Mesodermal cell (in vitro differentiated cells): ENCODE results near the gene TNFAIP2.
A peak's percentile ranks its signal among the peaks of the same experiment; 100 is the strongest.

Experiments
- H3K27ac ChIP-seq: 2 replicates; pipeline ENCODE4 v1.7.0; 2013; ENCODE audit warnings: mild to moderate bottlenecking, low read depth, low read length, moderate library complexity; ENCODE audit not compliant: severe bottlenecking
- H3K36me3 ChIP-seq: 2 replicates; pipeline ENCODE4 v1.7.1; 2013; ENCODE audit warnings: mild to moderate bottlenecking, low read length, moderate library complexity; ENCODE audit not compliant: control insufficient read depth, insufficient read depth
- H3K4me1 ChIP-seq: one replicate; pipeline ENCODE4 v1.7.1; 2013; ENCODE audit warnings: mild to moderate bottlenecking, low read length; ENCODE audit not compliant: insufficient read depth, control insufficient read depth, poor library complexity, severe bottlenecking
- H3K4me3 ChIP-seq: 2 replicates; pipeline ENCODE4 v1.7.0; 2013; ENCODE audit warnings: low read length, control low read depth, mild to moderate bottlenecking; ENCODE audit not compliant: insufficient read depth, poor library complexity, severe bottlenecking; ENCODE audit errors: extremely low read depth
- H3K9me3 ChIP-seq: 2 replicates; pipeline ENCODE4 v1.7.1; 2013; ENCODE audit warnings: mild to moderate bottlenecking, low read length, moderate library complexity; ENCODE audit not compliant: control insufficient read depth
- WGBS, 2 experiments: methylation state at CpG; one replicate each; pipeline ENCODE4 v1.1.5; 2013; ENCODE audit warnings: missing lambda C conversion rate in 2 of 2; ENCODE audit not compliant: insufficient coverage in 2 of 2; 5-methylcytosine and 5-hydroxymethylcytosine counted together

The TNFAIP2 gene

GRCh38 chr14:103134405-103134804 is 11.1 kb downstream of the TNFAIP2 start:
- WGBS, 2 experiments: 50% methylated on average over 2 of the region's 2 CpGs; no CpG with 5 or more reads in 1 of the 2 experiments

DNA sequence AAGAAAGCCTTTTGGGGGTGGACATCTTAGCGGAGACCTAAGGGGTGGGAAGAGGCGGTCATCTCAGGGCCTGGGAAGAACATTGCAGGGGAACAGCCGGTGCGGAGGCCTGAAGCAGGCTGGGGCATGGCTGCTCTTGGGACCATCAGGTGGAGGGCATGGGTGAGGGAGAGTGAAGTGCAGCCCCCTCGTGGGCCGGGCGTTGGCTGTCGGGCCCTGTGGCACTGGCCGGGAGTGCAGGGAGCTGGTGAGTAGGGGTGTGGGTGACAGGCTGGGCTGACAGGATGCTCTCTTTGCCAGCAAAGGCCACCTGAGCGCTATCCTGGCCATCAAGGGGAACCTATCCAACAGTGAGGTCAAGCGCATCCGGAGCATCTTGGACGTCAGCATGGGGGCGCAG is 11.7 kb downstream of the TNFAIP2 start:
- Histone ChIP-seq H3K4me3 (no peak overlapping the region), H3K36me3 (peaks cover 57% of the 10 kb centered on the region), H3K4me1 (peaks cover 23% of the 10 kb centered on the region), H3K27ac (no peak overlapping the region), H3K9me3 (no peaks in the 10 kb centered on the region)
- WGBS, 2 experiments: 90 to 92% methylated on average over 11 to 14 of the region's 14 CpGs

More at GRCh38 chr14:103134405-103134804, 11.1 kb downstream of the TNFAIP2 start:
- peaks cover 60% of the 10 kb centered on the region for H3K36me3 ChIP-seq
- H3K4me1 ChIP-seq: peaks cover 23% of the 10 kb centered on the region
- H3K4me3 ChIP-seq: no peak overlapping the region
- no peaks in the 10 kb centered on the region for H3K9me3 ChIP-seq
- H3K27ac ChIP-seq: no peak overlapping the region

GRCh38 chr14:103135333-103136260 is 12.3 kb downstream of the TNFAIP2 start:
- no peak overlapping the region for H3K4me3 ChIP-seq
- H3K9me3 ChIP-seq: no peaks in the 10 kb centered on the region
- peaks cover 23% of the 10 kb centered on the region for H3K4me1 ChIP-seq
- WGBS, 2 experiments: 94 to 95% methylated on average over 19 to 25 of the region's 26 CpGs
- H3K36me3 ChIP-seq: peaks cover 50% of the 10 kb centered on the region
- no peak overlapping the region for H3K27ac ChIP-seq

- Histone ChIP-seq H3K4me1 (peaks cover 23% of the 10 kb centered on the region), H3K27ac (peak overlapping the region; percentile 88), H3K9me3 (no peaks in the 10 kb centered on the region), H3K4me3 (no peak overlapping the region), H3K36me3 (peaks cover 41% of the 10 kb centered on the region)
- WGBS, 2 experiments: 64 to 67% methylated on average over 18 to 20 of the region's 20 CpGs
These were observed 13.4 kb downstream of the TNFAIP2 start for GRCh38 chr14:103136388-103137271.

DNA sequence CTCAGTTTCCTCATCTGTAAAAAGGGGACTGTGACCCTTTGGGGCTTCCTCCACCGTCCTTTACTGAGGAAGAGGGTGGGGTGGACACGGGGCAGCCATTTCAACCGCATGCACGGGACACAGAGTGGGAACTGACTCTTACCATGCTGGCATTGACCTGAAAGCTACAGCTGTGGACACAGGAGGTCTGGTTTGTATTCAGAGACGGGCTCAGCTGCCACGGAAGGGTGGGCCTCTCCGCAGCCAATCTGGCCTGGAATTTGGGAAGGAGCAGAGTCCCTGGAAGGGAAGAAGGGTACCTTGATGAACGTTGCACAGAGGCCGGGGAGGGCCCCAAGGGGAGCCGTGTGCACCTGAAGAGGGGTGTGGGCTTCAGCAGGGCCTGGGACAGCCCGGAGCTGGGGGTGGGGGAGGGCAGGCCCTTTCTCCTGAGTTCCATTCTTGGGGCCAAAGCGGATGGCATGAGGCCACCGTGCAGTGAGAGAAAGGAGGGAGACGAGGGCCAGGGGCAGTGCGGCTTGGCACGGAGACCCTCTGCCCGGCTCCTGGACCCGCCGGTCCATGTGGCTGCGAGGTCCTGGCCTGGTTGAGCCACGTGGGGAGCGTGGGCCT is 14.5 kb downstream of the TNFAIP2 start:
- Histone ChIP-seq H3K4me3 (no peak overlapping the region), H3K4me1 (peaks cover 23% of the 10 kb centered on the region), H3K27ac (no peak overlapping the region), H3K36me3 (peaks cover 31% of the 10 kb centered on the region), H3K9me3 (no peaks in the 10 kb centered on the region)
- WGBS, 2 experiments: 88 to 91% methylated on average over 12 to 21 of the region's 22 CpGs

DNA sequence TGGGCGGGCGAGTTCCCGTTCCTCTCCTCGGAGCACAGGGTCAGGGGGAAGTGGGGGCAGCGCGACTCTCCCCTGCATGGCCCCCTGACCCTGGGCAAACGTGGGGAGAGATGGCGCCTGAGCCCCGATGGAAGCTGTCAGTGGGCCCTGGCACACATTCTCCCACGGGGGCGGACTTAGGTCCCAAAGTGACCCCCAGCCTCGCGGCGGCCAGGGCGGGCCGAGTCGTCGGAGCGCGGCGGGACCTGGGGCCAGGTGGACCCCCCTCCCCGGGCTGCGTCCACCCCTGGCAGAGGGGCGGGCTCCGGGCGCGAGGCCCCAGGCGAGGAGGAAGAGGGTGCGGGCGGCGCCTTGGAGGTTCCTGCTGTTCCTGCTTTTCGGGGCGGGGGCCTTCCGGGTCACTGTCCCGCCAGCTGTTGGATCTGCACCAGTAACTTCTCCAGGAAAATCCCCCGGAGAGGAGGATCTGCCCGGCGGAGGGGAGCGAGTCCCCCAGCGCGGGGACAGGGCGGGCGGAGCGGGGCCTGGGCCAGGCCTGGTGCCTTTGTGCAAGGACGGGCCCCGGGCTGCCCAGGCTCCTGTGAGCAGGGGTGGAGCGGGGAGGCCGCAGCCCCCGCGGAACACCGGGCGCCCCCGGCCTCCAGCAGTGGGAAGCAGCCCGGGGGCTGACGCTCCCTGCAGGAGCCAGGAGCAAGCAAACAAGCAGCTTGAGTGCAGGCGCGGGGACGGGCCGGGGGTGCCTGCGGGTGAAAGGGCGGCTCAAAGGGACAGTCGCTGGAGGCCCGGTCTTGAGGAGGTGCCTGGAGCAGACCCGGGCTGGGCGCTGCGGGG is 15.3 kb downstream of the TNFAIP2 start:
- no peaks in the 10 kb centered on the region for H3K9me3 ChIP-seq
- H3K27ac ChIP-seq: no peak overlapping the region
- 44 to 53% methylated on average over 46 to 47 of the region's 66 CpGs for WGBS, 2 experiments
- H3K4me1 ChIP-seq: peaks cover 23% of the 10 kb centered on the region
- no peak overlapping the region for H3K4me3 ChIP-seq
- peaks cover 24% of the 10 kb centered on the region for H3K36me3 ChIP-seq

GRCh38 chr14:103139132-103140025 is 16.1 kb downstream of the TNFAIP2 start:
- Histone ChIP-seq H3K4me1 (peaks cover 23% of the 10 kb centered on the region), H3K4me3 (no peak overlapping the region), H3K27ac (no peak overlapping the region), H3K36me3 (peaks cover 17% of the 10 kb centered on the region), H3K9me3 (no peaks in the 10 kb centered on the region)
- WGBS, 2 experiments: 32 to 34% methylated on average over 19 to 21 of the region's 29 CpGs

DNA sequence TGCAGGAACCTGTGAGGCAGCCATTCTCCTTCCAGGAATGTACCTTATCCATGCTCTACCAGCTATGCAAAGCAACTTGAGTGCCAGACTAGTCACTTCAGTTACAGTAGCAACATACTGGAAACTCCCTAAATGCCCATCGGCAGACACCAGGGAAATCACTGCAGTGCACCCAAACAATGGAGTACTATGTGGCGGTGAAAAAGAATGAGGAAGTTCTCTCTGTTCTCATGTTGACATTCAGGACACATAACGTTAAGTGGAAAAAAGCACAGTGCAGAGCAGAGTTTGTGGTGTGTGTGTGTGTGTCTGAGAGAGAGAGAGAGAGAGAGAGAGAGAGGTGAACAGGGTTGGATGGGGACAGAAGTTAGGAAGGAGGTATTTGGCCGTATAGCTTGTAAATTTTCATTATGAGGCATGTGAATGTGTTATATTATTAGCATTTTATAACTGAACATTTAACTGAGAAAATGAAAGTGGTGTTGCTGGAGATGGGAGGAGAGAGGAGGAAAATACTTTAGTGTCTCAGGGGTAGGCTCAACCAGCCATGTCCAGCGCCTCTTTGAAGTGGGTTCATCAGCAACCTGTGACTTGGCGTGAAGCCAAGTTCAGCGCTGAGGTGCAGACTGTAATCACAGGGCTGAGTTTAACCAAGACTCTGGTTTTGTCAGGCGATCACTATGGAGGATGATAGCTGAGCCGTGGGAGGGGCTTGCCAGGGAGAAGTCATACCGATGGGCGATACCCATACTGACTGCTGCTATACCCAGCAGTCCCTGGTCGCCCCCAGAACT is 17.3 kb downstream of the TNFAIP2 start:
- Histone ChIP-seq H3K36me3 (peaks cover 6% of the 10 kb centered on the region), H3K4me1 (peaks cover 22% of the 10 kb centered on the region), H3K4me3 (no peak overlapping the region), H3K27ac (no peak overlapping the region), H3K9me3 (no peaks in the 10 kb centered on the region)
- 78 to 81% methylated on average over 8 of the region's 12 CpGs for WGBS, 2 experiments
